Activated T-cell treated with anti-CD3 and anti-CD28 coated beads, Interleukin-2, amount 50 U/mL, for 1 hour (primary cell): ENCODE results near the gene EDN3.

Experiments used
- DNase-seq: peaks from one replicate; pipeline ENCODE4 v3.0.0-alpha.2; 2020

EDN3 gene

DNA sequence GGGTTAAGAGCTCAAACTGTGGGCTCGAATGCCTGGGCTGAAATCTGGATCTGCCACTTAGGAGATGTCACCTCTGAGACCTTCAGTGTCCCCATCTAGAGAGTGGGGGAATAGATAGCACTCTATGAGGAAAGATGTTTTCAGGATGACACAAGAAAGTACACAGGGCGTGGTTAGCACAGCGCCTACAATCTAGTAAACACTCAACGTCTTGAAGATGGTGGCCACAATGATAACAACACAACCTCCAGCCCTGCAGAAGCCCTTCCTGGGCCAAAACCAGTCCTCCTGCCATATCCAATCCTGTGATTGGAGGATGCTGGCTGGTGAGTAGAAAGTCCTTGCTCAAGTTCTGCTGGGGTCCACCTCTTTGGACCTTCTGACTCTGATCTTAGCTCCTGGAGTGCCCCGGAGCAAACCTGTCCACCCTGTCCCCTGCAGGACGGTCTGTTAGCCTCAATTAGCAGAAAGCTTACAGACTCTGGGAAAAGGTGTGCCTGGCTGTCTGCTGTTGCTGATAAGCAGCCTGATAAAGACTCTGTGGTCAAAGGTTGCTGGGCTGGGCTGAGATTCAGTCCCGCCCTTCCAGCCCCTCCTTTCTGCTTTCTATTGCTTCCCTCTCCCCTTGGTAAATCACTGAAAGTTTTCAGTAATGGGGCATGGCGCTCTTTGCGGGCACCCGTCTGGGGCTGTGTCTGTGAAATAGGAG is 8.2 kb downstream of the EDN3 start:
- no peak for DNase-seq

DNA sequence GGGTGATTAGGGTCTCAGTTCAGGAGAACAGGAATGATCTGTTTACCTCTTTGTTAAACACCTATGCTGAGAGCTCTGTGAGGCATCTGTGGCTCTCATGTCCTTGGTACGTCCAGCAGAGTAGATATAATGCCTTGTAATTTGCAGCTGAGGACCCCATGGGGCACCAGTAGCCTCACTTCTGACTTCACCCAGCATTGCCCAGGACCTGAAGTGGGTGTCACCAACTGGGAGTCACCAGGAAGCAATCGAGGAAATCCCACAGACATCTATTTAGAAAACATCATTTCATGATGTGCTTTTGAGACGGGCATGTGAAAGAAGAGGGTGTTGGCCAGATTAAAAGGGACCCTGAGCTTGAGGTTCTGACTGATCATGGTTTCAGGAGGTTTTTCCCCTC is 8.8 kb downstream of the EDN3 start:
- DNase-seq, result no peak

DNA sequence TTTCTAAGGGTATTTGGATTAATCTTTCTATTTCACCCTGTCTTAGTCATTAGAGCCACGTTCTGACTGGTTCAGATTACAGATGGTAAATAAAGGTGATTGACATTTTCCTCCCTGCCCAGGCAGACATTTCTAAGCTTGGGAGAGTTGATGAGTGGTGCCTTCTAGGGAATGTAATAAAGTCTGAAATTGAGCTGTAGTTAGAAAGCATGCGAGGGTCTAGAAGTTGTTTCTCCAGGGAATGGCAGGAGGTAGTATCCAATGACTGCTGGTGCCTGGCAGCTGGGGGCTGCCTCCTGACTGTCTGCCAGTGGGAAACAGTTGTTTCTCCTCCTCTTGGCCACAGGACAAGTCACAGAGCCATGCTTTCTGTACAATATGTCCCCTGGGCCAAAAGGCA is 14.6 kb downstream of the EDN3 start:
- DNase-seq, result no peak

DNA sequence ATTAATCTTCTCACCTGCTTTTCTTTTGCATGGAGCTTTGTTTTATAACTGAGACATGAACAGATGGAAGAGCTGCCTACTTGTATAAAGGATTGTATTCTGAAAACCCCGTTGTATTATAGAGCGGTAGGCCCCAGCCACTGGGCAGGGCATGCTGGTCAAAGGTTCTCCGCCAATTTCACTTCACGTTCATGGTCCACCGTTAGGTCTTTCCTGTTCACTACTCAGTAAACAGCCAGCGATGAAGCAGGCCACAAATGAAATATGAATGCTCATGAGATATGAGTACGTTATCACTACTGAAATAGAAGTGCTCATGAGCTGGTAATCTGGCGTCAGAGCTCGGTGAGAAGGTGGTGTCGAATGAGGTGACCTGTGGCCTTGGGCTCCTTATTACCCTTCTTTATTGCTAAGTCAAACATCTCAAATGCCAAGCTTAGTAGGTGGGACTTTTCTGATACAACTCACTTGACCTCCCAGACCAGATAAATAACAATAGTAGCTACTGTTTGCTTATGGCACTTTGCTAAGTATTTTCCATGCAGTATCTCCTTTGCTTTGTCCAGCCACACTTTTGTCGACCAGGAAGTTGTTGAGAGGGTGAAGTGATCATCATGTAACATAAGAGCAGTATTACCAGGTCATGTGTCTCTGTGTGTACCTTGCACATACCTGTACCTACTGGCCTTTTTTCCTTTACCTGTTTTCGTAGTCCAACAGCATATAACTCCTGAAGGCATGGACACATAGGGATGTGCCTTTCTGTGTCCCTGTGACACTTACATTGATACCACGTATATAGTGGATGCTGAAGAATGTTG is 16.7 kb downstream of the EDN3 start:
- no peak for DNase-seq

DNA sequence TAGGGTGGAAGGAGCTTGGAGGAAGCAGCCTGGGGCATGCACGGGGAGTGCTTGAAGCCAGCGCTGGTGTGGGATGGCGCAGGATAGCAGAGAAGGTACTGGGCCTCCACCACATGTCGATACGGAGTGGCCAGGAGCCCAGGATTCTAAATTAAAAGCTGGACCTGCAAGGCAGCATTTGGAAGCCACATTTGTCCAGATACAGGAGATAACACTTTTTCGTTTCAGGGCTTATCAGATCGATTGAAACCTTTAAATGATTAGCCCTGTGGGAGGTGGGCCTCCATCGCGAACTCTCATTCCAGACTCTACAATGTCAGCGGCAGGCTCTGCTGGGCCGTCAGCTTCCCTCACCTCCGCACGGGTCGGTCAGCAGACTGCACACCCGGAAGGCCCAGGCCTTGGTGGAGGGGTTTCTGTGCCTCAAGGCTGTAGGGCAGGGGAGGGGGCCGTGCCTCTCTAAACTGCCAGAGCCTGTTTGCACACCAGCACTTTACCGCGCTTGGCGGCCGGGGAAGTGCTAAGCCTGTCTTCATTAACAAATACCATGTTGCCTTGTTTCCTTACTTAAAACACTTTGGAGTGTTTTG is 17.9 kb downstream of the EDN3 start:
- DNase-seq, result no peak

DNA sequence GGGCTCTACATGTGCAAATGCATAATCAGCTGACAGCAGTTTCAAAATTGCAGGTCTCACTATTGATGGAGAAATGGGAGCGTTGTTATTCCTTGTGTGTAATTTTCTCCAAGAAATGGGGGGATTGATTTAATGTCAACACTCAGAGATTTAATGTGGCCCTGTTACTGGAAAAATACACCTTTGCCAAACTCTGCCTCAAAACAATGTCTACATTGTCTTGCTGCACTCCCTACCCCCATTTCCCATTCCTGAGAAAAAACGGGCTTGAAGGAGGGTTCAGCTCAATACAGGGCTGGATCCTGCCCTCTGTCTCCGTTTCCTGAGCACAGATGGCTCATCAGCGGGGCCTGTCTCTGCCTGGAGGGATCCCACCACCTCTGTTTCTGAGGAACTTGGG is 18.4 kb downstream of the EDN3 start:
- no peak for DNase-seq

DNA sequence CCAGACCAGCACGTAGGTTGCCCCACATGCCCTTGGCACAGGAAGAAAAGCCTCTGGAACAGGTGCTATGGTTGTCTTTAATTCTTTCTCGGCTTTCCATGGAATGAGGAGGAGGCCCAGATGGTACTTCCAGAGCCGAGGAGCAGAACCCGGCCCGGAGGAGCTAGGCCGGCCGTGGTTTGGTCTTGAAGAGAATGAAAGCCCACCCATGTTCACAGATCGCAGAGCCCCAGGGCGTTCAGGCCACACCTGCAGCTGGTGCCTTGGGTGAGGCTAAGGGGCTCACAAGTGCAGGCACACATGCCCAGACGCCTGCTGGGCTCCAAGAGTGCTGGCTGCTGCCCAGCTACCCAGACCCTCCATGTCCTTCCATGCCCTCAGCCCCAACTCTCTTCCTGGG is 20.0 kb downstream of the EDN3 start:
- DNase-seq, result no peak

DNA sequence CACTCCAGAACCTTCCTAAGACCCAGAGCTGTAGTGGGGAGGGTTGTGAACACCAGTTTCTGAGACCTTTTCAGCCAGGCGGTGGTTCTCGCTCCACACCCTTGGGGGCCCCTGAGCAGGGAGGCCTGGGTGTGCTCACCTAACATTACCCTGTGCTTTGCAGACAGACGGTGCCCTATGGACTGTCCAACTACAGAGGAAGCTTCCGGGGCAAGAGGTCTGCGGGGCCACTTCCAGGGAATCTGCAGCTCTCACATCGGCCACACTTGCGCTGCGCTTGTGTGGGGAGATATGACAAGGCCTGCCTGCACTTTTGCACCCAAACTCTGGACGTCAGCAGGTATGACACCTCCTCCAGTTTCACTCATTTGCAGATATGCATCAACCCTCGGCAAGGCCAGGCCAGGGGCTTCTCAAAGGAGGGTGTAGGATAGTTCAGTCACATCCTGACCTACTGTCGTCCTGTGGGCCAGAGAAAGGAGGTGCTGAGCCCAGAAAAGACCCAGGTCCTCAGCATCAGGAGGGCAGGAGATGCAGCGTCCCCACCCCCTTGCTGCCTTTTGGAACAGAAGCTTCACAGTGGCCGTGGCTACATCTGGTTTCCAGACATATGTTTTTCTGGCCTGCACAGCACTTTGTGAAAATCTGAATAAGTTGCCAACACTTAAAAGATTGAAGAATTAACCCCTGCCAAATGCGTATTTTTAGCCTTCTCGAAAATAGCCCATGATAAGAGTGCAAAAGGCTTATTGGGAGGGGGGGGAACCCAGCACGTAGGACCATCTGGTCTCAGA is 20.6 kb downstream of the EDN3 start:
- DNase-seq, result no peak

DNA sequence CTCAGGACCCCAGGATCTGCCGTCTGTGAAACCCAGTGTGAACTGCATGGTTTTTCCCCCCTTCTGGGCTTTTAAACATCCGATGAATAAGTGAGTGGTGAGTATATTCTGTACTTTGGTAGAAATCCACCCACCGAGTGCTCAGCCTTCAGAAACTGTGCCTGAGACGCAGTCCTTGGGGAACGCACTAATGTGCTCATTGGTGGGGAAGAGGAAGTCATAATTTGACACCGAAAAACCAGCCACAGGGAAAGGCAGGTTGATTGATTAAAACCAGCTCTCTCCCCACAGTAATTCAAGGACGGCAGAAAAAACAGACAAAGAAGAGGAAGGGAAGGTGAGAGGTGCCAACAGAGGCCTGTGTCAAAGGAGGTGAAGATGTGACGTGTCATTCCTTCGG is 21.7 kb downstream of the EDN3 start:
- no peak for DNase-seq

DNA sequence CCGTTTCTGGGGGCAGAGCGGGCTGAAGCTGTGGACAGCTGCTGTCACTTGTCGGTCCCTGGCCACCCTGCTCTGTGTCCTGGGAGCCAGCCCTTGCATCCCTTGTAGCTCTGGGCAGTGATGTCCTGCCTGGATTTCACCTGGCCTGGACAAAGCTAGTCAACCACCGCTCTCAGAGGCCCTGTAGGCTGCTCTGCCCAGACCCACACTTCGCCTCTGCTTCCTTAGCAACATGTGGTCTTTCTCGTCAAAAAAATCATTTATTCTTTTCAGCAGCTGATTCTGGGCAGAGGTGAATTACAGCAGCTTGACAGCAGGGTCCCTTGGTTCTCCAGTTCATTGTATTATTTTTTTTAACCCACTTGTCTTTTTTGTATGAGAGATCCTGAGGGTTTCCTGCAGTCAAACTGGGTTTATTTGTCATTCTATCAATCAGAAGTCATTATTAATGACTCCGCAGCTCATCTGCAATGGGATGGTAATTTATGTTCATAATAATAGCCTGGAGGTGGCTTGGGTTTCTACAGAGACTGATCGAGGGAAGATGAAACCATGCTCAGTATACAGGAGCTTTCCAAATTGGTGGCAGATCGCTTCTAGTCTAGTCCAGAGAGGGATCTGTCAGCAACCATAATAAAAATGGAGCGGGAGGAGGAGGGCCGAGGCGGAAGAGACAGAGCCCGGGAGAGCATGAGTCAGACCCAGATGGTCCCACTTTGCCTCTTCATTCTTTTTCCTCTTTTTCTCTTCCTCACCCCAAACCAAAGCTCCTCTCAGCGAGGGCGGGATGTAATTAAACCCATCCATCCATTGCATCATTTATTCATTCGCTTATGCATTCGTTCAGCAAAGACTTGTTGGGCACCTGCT is 22.4 kb downstream of the EDN3 start:
- no peak for DNase-seq

DNA sequence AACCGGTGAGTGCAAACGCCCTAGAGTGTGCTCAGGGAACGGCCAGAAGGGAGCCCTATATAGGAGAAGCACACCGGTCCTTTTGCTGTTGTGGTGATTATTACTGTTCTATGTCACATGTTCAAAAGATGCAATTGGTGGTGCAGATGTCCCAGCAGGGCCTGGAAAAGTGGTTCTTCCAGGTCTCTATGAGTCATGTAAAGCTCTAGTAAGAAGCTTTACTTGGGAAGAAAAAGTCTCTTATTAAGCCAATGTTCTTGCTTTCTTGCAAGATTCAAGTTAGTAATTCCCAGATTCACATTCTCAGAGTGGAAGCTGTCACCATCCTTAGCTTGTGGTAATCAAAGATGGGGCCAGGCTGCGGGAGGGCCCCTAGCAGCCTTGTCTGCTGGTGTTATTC is 23.3 kb downstream of the EDN3 start:
- no peak for DNase-seq

DNA sequence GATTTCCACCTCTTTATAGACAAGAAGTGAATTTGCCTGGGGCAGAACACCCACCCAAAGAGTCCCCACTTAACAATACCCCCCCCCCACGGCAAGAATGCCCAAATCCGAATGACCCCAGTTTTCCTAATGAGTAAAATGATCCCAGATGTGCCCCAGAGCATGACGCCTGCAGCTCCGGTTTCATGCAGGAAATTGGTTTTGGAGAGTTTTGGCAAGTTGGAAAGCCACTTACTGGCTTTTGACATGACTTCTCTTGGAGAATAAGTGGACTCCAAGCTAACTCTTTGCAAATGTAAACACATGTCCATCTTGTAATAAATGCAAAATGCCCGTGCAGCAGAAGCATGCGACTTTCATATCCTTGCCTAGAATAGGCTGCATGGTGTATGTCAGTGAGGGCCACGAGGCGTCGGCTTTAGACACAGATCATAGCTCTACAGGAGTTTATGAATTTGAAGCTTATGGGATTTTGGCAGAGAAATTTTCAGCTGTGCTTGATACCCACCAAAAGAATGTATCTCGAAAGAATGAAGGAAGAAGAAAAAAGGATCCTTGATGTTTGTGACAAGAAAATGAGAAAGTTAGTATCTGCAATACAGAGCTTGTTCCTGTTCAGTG is 24.2 kb downstream of the EDN3 start:
- no peak for DNase-seq

DNA sequence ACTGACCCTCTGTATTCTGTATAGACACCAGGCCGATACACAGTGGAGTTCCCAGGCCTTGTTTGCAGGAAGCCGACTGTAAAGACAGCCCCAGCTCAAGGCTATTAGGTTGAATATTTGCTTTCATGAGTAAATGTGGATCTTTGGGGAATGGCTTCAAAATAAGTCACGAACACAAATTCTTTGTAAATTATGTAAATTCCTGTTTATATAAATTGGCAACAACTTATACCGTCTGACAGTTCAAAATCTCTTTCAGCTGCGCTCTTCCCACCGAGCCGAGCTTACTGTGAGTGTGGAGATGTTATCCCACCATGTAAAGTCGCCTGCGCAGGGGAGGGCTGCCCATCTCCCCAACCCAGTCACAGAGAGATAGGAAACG is 24.7 kb downstream of the EDN3 start:
- DNase-seq, result no peak

DNA sequence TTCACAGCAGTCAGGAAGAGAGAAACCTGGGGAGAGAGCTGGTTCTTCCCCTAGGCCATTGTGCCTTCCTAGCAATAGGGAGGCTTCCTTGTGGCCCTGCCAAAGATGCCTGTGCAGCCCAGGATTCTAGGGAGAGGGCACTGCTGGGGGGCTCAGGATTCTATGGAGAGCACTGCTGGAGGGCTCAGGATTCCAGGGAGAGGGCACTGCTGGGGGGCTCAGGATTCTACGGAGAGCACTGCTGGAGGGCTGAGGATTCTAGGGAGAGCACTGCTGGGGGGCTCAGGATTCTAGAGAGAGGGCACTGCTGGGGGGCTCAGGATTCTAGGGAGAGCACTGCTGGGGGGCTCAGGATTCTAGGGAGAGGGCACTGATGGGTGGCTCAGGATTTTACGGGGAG is 25.8 kb downstream of the EDN3 start:
- no peak for DNase-seq

DNA sequence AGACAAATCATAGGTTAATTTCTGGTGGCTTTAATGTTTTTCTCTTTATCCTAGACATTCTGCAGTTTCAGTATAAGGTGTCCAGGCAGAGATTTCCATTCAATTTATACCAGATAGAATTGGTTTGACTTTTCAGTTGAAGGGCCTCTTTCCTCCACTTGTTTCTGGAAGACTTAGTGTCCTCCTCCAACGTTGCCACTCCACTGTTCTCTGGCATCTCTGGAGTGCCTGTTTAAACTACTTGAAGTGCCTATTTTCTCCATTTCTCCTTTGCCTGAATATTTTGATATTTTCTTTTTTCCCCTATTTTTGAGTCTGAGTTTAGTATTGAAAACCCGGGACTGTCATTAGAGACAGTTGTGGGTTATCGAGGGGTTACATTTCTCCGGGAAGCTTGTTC is 27.7 kb downstream of the EDN3 start:
- DNase-seq, result no peak

DNA sequence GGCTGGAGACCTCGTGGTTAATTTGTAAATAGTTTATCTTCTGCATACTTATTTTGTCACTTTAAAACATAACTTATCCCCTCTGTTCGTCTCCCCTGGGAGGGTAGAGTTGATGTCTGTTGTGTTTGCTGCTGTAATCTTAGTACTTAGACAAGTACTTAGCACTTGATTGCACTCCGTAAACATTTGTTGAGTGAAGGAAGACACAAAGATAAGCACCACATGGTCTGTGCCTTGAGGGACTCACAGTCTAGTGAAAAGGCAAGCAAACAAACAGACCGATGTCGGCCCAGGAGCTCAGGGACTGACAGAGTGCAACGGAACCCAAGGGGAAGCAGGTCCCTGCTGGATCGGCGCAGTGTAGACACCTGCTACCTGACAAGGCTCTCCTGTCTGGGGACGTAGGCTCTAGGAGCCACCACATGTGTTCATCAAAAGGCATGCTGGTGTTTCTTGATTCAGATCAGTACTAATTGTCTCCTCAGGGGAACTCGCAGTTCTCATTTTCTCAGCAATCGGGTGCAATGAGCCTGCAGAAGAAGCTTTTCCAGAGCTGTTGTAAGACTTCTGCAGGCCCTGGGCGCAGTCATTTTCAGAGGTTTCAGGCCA is 31.4 kb downstream of the EDN3 start:
- no peak for DNase-seq

DNA sequence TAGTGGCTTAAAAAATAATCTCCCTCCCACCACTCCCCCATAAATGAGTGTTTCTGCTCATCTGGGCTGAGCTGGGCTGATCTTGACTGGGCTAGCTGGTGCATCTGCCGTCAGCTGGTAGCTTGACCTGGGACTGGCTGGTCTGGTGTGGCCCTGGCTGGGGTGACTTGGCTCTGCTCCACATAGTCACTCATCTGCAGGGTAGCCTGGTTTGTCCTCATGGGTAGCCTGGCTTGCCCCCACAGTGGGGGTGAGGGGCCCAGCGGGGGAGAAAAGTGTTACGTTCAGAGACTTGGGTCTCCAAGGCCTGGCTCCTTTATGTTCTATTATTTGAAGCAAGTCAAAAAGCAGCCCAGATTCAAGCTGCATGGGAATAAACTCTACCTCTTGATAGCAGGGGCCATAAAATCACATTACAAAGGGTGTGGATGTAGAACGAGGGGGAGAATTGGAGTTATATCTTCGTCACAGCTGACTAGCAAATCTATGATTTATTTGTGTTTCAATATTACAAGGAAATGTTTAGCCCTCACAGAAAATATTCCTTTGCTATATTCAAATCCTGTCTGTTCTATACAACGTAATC is 32.9 kb downstream of the EDN3 start:
- DNase-seq, result no peak

DNA sequence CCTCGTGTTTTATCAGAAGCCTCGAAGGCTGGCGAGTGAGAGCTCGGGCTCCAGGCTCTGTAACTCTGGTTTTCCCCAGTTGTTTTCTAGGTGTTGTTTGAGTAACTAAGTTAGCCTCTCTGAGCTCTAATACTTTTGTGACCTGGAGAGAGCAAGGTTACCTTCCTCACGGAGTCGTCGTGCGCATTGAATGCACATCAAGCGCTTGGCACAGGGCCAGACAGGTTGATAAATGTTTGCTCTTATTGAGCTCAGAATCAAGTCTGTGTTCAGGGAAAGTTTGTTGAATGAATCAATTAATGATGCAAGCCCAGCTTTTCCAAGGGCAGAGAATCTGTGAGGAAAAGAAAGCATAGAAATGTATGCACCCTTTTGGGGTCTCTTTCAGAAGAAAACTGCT is 33.5 kb downstream of the EDN3 start:
- DNase-seq, result no peak

DNA sequence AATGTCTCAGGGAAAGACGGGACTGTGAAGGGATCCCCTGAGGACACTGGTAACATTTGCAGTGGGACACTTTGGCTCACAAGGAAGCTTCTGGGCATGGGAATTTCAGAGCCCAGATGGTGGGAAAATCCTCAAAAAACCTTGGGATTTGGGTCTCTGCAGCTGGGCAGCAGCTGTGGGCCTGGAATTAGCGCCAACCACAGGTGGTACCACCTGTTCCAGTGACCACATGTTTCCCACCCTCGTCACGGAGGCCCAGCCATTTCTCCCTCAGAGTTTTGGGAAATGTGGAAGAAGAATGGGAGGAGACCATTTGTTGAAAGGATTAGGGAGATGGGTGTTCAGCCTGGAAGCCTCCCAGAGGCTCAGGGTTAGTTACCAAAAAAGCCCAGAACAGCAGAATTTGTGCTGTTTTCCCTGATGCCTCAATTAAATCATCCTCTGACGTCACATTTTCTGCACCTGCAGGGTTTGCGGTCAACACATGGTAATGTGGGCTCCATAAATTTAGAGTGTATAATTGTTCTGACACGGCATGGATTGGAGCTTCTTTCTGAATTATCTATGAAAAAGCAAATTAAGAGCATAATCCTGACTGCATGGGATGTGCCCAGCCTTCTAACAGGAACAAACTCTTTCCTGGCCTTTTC is 34.4 kb downstream of the EDN3 start:
- no peak for DNase-seq

DNA sequence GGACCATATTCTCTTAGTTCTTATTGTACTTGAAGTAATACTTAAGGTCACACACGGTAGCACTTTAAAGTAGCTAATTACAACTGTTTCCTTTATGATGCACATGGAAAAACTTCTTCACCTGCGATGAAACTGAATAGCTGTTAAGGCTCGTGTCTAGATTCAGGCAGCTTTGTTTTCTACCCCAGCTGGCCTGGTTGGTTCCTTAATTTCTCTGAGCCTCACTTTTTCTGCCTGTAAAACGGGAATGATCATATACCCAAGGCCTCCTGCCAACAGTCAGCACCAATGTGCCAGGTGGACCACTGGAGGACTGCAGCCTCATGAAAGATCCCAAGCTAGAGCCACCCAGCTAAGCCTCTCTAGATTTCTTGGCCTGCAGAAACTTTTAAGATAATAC is 35.0 kb downstream of the EDN3 start:
- DNase-seq, result no peak

DNA sequence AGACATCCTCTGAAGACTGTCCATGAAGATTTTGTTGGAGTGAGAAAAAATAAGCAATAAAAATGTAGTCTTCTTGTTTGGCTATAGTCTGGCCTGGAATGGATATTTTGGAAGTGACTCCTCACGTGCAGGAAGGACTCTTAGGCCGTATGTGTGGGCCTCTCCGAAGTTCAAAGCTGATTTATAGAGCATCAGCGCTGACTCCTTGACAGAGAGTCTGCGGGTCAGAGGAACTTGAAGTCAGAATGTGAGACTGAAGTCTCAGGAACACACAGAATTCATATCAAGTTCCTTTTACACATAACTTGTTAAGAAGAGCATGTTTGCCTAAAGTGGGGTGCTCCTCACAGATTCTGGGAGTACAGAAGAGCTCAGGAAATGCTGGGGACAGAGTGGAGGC is 36.1 kb downstream of the EDN3 start:
- no peak for DNase-seq
